HCT116 (cell line): ENCODE results near the gene DNPEP. TPM values are rescaled to one million over a fixed set of nuclear protein-coding genes. Genes with fewer than 3 reads are reported as not detected.

Experiments used
- ATAC-seq: fragments of 200-7000 bp; cut with Tn5 transposase; 2 replicates; pipeline ENCODE4 v1.9.1; 2020; ENCODE audit warnings: mild to moderate bottlenecking, moderate library complexity
- BruUV-seq: library from RNA; stranded (reverse); fragments of 400-500 nt; replicated peaks from 2 replicates; lab custom pipeline; 2021; lab: Mats Ljungman, UMichigan
- CTCF ChIA-PET: fragments of 300-600 bp; sonication (Branson Sonifier 250); formaldehyde crosslinking; loops from one replicate; lab custom pipeline; 2021; ENCODE audit warnings: antibody characterized with exemption; lab: Charles Lee
- POLR2A ChIA-PET: fragments of 300-600, 350-600 bp; sonication (Branson Sonifier 250); formaldehyde crosslinking; loops from one replicate; lab custom pipeline; 2021; ENCODE audit warnings: antibody characterized with exemption; lab: Charles Lee
- RAD21 ChIA-PET, 2 experiments: fragments of 300-600 bp; sonication (Branson Sonifier 250); formaldehyde crosslinking; loops; one replicate each; lab custom pipeline; 2023; ENCODE audit warnings: low total read pairs in 2 of 2; ENCODE audit not compliant: uncharacterized antibody in 2 of 2, unreplicated experiment in 2 of 2, low non-redundant PET in 1 of 2; lab: Charles Lee
- DNase-seq: peaks from one replicate; pipeline ENCODE4 v3.0.0-alpha.2; 2010; ENCODE audit warnings: low read depth, low spot score
- H2AFZ ChIP-seq: fragments of 200-600 bp; shearing (Covaris generic), sonication (generic); 2 replicates; pipeline ENCODE4 v1.6.1; 2017; ENCODE audit warnings: low read depth, mixed run types, mixed read lengths, antibody characterized with exemption, low read length; ENCODE audit not compliant: poor library complexity, severe bottlenecking
- H3K27ac ChIP-seq: 2 replicates; pipeline ENCODE4 v1.5.1; 2012; ENCODE audit warnings: low read depth, low read length
- H3K27me3 ChIP-seq: fragments of 200-600 bp; sonication (generic); 2 replicates; pipeline ENCODE4 v1.6.1; 2016; ENCODE audit warnings: mixed run types, low read length, mixed read lengths; ENCODE audit not compliant: insufficient read depth
- H3K36me3 ChIP-seq, 2 experiments: fragments of 200-500 bp in 1 of 2; fragments of 200-600 bp in 1 of 2; sonication (Bioruptor generic) in 1 of 2; sonication (generic) in 1 of 2; 2 replicates each; pipeline versions ENCODE4 v1.5.1 to v1.6.1; 2014 to 2016; ENCODE audit warnings: low read length in 2 of 2, inconsistent platforms in 1 of 2, mixed read lengths in 1 of 2, mixed run types in 1 of 2; ENCODE audit not compliant: insufficient read depth in 2 of 2, control insufficient read depth in 1 of 2
- H3K4me1 ChIP-seq, 2 experiments: fragments of 200-600 bp in 1 of 2; sonication (generic) in 1 of 2; 2 replicates each; pipeline versions ENCODE4 v1.5.1 to v1.6.1; 2012 to 2017; ENCODE audit warnings: low read length in 2 of 2, inconsistent platforms in 1 of 2, mild to moderate bottlenecking in 1 of 2, mixed read lengths in 1 of 2, mixed run types in 1 of 2, moderate library complexity in 1 of 2; ENCODE audit not compliant: insufficient read depth in 2 of 2, control insufficient read depth in 1 of 2
- H3K4me2 ChIP-seq: fragments of 200-600 bp; sonication (generic); 2 replicates; pipeline ENCODE4 v1.6.1; 2017; ENCODE audit warnings: mixed run types, low read length, mixed read lengths
- H3K4me3 ChIP-seq, 2 experiments: fragments of 200-600 bp in 1 of 2; sonication (generic) in 1 of 2; replicated peaks in 1 of 2; 2 replicates each; pipeline ENCODE4 v1.5.1; 2011 to 2016; ENCODE audit warnings: low read length in 2 of 2, control low read depth in 1 of 2, low read depth in 1 of 2, mild to moderate bottlenecking in 1 of 2, mixed read lengths in 1 of 2, mixed run types in 1 of 2
- H3K79me2 ChIP-seq: fragments of 200-600 bp; sonication (generic); 2 replicates; pipeline ENCODE4 v1.6.1; 2017; ENCODE audit warnings: mild to moderate bottlenecking, mixed run types, low read length, moderate library complexity, mixed read lengths; ENCODE audit not compliant: insufficient read depth
- H3K9ac ChIP-seq: fragments of 200-600 bp; sonication (generic); 2 replicates; pipeline ENCODE4 v1.6.1; 2016; ENCODE audit warnings: low read length, mixed read lengths
- H3K9me2 ChIP-seq: fragments of 200-600 bp; sonication (generic), shearing (Covaris generic); 2 replicates; pipeline ENCODE4 v1.6.1; 2017; ENCODE audit warnings: mixed run types, mild to moderate bottlenecking, moderate library complexity; ENCODE audit not compliant: insufficient read depth
- H3K9me3 ChIP-seq, 2 experiments: fragments of 200-500 bp in 1 of 2; fragments of 200-600 bp in 1 of 2; sonication (Bioruptor generic) in 1 of 2; sonication (generic) in 1 of 2; 2 replicates each; pipeline ENCODE4 v1.6.1; 2014 to 2017; ENCODE audit warnings: low read length in 2 of 2, mixed read lengths in 2 of 2, inconsistent platforms in 1 of 2, low read depth in 1 of 2, mild to moderate bottlenecking in 1 of 2, mixed run types in 1 of 2, moderate library complexity in 1 of 2; ENCODE audit not compliant: control insufficient read depth in 1 of 2, insufficient read depth in 1 of 2
- H4K20me1 ChIP-seq: fragments of 200-600 bp; sonication (generic), shearing (Covaris generic); 2 replicates; pipeline ENCODE4 v1.6.1; 2017; ENCODE audit warnings: mixed run types, mild to moderate bottlenecking, moderate library complexity; ENCODE audit not compliant: insufficient read depth
- CBX3 ChIP-seq: IDR thresholded peaks from 2 replicates; pipeline ENCODE4 v1.6.1; 2012; ENCODE audit warnings: low read depth
- ELF1 ChIP-seq: IDR thresholded peaks from 2 replicates; pipeline ENCODE4 v1.6.1; 2012; ENCODE audit warnings: low read depth, borderline replicate concordance
- EZH2 ChIP-seq: fragments of 200-600 bp; sonication (generic); IDR thresholded peaks from 2 replicates; pipeline ENCODE4 v1.6.1; 2017; ENCODE audit warnings: antibody characterized with exemption, mixed run types
- EZH2phosphoT487 ChIP-seq: fragments of 200-600 bp; IDR thresholded peaks from 2 replicates; pipeline ENCODE4 v1.6.1; 2018; ENCODE audit warnings: antibody characterized with exemption, borderline replicate concordance
- ZFX ChIP-seq: fragments of 450-650 bp; IDR thresholded peaks from 2 replicates; pipeline ENCODE4 v1.6.1; 2017
- intact Hi-C: fragments of 100-400 bp; cut with micrococcal nuclease; formaldehyde crosslinking; loops from 2 replicates; pipeline ENCODE4 v1.10.0; 2022
- total RNA-seq: library from RNA; stranded (reverse); gene quantifications from one replicate; pipeline ENCODE4 v1.2.1, GENCODE V29; 2021; ENCODE audit not compliant: unreplicated experiment
- TF ChIP-seq, protein P1 (sequence below): IDR thresholded peaks from 2 replicates; pipeline ENCODE4 v1.6.1; 2012
- TF ChIP-seq, protein P2 (sequence below): IDR thresholded peaks from 2 replicates; pipeline ENCODE4 v1.6.1; 2011; ENCODE audit warnings: mild to moderate bottlenecking, low read length, moderate library complexity; ENCODE audit not compliant: insufficient replicate concordance; ENCODE audit errors: extremely low read depth

The DNPEP gene
- total RNA-seq, 1 experiment from 2014 or later: 80.1 TPM

DNA sequence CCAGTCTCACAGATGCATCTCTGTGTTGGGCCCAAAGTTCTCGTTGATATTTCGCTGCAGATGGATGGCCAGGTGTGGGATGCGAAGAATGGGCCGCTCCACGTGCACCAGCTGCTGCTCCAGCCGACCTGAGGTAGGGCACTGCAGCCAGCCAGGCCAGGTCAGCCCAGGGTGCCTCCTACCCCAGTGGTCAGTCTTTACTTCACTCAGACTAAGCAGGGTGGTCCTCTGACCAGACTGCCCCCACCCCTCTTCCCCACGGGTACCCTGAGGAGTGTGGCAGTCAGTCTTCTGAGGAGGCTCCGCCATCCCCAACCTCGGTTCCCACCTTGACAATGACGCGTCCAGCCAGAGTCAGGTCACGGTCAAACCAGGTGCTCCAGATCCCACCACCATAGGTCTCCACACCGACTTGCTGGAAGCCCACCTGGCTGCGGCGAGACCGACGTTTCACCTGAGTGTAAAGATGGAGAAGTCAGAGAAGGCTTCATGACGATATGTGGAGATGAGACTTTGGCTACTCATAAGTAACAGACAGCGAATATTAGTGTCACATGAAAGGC is 1.7 kb downstream of the DNPEP start:
- ATAC-seq (no peak), DNase-seq (no peak)
- no TSS peak for BruUV-seq
- intact Hi-C loops: loop anchor here (5.0 kb wide), 2 partner anchors 209 to 301 kb away; partner anchors contain the start of genes CNPPD1 and RETREG2
- Histone ChIP-seq H2AFZ (no peak overlapping the region), H3K36me3 (peaks cover 10 to 27% of the 10 kb centered on the region in 2 experiments; a peak in 3 of 4 replicates), H3K27me3 (no peaks in the 10 kb centered on the region), H3K27ac (no peak overlapping the region), H3K9ac (no peak overlapping the region; the same call in 1 of the 2 replicates), H3K4me1 (peaks cover 9 to 18% of the 10 kb centered on the region in 2 experiments; a peak in 3 of 4 replicates), H3K9me3 (no peaks in the 10 kb centered on the region), H3K79me2 (peaks cover 12% of the 10 kb centered on the region; the same call in 1 of the 2 replicates), H3K4me3 (no peak overlapping the region), H3K9me2 (no peaks in the 10 kb centered on the region), H4K20me1 (no peaks in the 10 kb centered on the region), H3K4me2 (no peak overlapping the region)
- ChIA-PET RAD21 (no interaction called here), POLR2A (no interaction called here), CTCF (interaction anchor here (1.7 kb wide), 1 partner anchor 8 kb away, joined by 5 read pairs; no protein-coding TSS in a partner anchor)
- no peak for TF ChIP-seq EZH2phosphoT487
- no peak for TF ChIP-seq ELF1
- TF ChIP-seq, protein P1, sequence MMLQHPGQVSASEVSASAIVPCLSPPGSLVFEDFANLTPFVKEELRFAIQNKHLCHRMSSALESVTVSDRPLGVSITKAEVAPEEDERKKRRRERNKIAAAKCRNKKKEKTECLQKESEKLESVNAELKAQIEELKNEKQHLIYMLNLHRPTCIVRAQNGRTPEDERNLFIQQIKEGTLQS: no peak

DNA sequence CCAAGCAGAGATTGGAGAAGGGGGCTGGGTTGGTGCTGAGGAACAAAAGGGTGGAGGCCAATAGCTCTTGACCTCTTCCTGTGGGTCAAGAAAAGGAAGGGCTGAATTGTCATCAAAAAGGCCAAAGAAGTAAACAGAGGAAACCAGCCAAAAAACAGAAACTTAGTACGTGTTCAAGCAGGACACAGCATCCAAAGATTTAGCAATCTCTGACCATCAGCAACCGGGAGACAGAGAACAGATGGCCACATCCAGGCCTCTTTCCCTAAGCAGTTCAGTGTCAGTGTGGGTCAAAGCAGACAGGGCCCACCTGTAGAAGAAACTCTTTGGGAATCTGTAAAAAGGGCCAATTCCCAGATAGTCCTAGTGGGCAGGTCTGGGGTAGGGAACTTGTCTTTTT is 2.9 kb downstream of the DNPEP start:
- no peak for ATAC-seq
- Histone ChIP-seq H2AFZ (no peak overlapping the region), H3K27me3 (no peaks in the 10 kb centered on the region), H3K9me3 (no peaks in the 10 kb centered on the region), H3K27ac (no peak overlapping the region), H3K4me1 (peaks cover 9 to 18% of the 10 kb centered on the region in 2 experiments; a peak in 3 of 4 replicates), H3K4me3 (no peak overlapping the region), H3K36me3 (peaks cover 15 to 28% of the 10 kb centered on the region in 2 experiments; a peak in 3 of 4 replicates), H4K20me1 (no peaks in the 10 kb centered on the region), H3K79me2 (peaks cover 12% of the 10 kb centered on the region; the same call in 1 of the 2 replicates), H3K9me2 (no peaks in the 10 kb centered on the region), H3K9ac (no peak overlapping the region), H3K4me2 (no peak overlapping the region)
- ChIA-PET CTCF (no interaction called here), RAD21 (no interaction called here), POLR2A (no interaction called here)
- no TSS peak for BruUV-seq
- intact Hi-C loops: loop anchor here (5.0 kb wide), 2 partner anchors 208 to 302 kb away; partner anchors contain the start of genes CNPPD1 and RETREG2
- TF ChIP-seq EZH2 (no peak), ZFX (no peak), CBX3 (no peak)
- TF ChIP-seq, protein P2, sequence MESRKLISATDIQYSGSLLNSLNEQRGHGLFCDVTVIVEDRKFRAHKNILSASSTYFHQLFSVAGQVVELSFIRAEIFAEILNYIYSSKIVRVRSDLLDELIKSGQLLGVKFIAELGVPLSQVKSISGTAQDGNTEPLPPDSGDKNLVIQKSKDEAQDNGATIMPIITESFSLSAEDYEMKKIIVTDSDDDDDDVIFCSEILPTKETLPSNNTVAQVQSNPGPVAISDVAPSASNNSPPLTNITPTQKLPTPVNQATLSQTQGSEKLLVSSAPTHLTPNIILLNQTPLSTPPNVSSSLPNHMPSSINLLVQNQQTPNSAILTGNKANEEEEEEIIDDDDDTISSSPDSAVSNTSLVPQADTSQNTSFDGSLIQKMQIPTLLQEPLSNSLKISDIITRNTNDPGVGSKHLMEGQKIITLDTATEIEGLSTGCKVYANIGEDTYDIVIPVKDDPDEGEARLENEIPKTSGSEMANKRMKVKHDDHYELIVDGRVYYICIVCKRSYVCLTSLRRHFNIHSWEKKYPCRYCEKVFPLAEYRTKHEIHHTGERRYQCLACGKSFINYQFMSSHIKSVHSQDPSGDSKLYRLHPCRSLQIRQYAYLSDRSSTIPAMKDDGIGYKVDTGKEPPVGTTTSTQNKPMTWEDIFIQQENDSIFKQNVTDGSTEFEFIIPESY: no peak
- no peak for DNase-seq
